ENCODE results near the gene MCC. TPM values are rescaled to one million over a fixed set of nuclear protein-coding genes. Genes with fewer than 3 reads are reported as not detected.

The MCC gene
- total and polyA plus RNA-seq, 4 donors, result 1.6 to 38.6 (median 11.2) TPM

GRCh38 chr5:113183694-113184093 is 304.6 kb downstream of the MCC start:
- no peak overlapping the region for H3K27ac ChIP-seq (ENCODE audit: low read depth in 1 of 2, low read length in 1 of 2)
- no peak overlapping the region for H3K4me3 ChIP-seq
- ATAC-seq (ENCODE audit: insufficient read depth, low FRiP score) (no peak), DNase-seq (no peak)
- no peak for TF ChIP-seq CTCF (IDR thresholded peaks at IDR 0.05; ENCODE audit: control extremely low read depth, extremely low read depth)
- no peaks in the 10 kb centered on the region for H3K9me3 ChIP-seq (ENCODE audit: control insufficient read depth in 4 of 4, insufficient read depth in 3 of 4, low read length in 3 of 4)
- no peak overlapping the region for H3K9ac ChIP-seq (ENCODE audit: insufficient read depth in 1 of 2, low read length in 2 of 2)
- H3K36me3 ChIP-seq (ENCODE audit: control insufficient read depth in 4 of 4, insufficient read depth in 4 of 4, low read length in 4 of 4), result no peaks in the 10 kb centered on the region
- no peaks in the 10 kb centered on the region for H3K27me3 ChIP-seq (ENCODE audit: control insufficient read depth in 3 of 3, insufficient read depth in 3 of 3, low read length in 2 of 3)
- peaks cover 0 to 29% (median 11%) of the 10 kb centered on the region in 5 donors for H3K4me1 ChIP-seq (ENCODE audit: control insufficient read depth in 5 of 5, insufficient read depth in 5 of 5, low read length in 5 of 5)
- 88 to 96% methylated on average over 2 of the region's 2 CpGs for WGBS, 2 donors

- H3K9me3 ChIP-seq (ENCODE audit: control insufficient read depth in 4 of 4, insufficient read depth in 3 of 4, low read length in 3 of 4), result no peaks in the 10 kb centered on the region
- TF ChIP-seq CTCF (IDR thresholded peaks at IDR 0.05; ENCODE audit: control extremely low read depth, extremely low read depth), result no peak
- no peak for ATAC-seq (ENCODE audit: insufficient read depth, low FRiP score)
- WGBS, 2 donors, result 96 to 98% methylated on average over 11 of the region's 11 CpGs
- no peak overlapping the region for H3K9ac ChIP-seq (ENCODE audit: insufficient read depth in 1 of 2, low read length in 2 of 2)
- H3K4me3 ChIP-seq, result no peak overlapping the region
- no peaks in the 10 kb centered on the region for H3K27me3 ChIP-seq (ENCODE audit: control insufficient read depth in 3 of 3, insufficient read depth in 3 of 3, low read length in 2 of 3)
- no peak for DNase-seq
- H3K27ac ChIP-seq (ENCODE audit: low read depth in 1 of 2, low read length in 1 of 2), result no peak overlapping the region
- H3K36me3 ChIP-seq (ENCODE audit: control insufficient read depth in 4 of 4, insufficient read depth in 4 of 4, low read length in 4 of 4), result no peaks in the 10 kb centered on the region
- peaks cover 5 to 30% (median 19%) of the 10 kb centered on the region in 5 donors for H3K4me1 ChIP-seq (ENCODE audit: control insufficient read depth in 5 of 5, insufficient read depth in 5 of 5, low read length in 5 of 5)
These were observed 305.5 kb downstream of the MCC start for GRCh38 chr5:113182658-113183344.

- 91 to 94% methylated on average over 3 of the region's 3 CpGs for WGBS, 2 donors
- no peak overlapping the region for H3K9ac ChIP-seq (ENCODE audit: insufficient read depth in 1 of 2, low read length in 2 of 2)
- no peak for DNase-seq
- H3K36me3 ChIP-seq (ENCODE audit: control insufficient read depth in 4 of 4, insufficient read depth in 4 of 4, low read length in 4 of 4), result no peaks in the 10 kb centered on the region
- no peaks in the 10 kb centered on the region for H3K27me3 ChIP-seq (ENCODE audit: control insufficient read depth in 3 of 3, insufficient read depth in 3 of 3, low read length in 2 of 3)
- no peak overlapping the region for H3K4me3 ChIP-seq
- no peak for TF ChIP-seq CTCF (IDR thresholded peaks at IDR 0.05; ENCODE audit: control extremely low read depth, extremely low read depth)
- peaks cover 5 to 32% (median 18%) of the 10 kb centered on the region in 5 donors for H3K4me1 ChIP-seq (ENCODE audit: control insufficient read depth in 5 of 5, insufficient read depth in 5 of 5, low read length in 5 of 5)
- H3K9me3 ChIP-seq (ENCODE audit: control insufficient read depth in 4 of 4, insufficient read depth in 3 of 4, low read length in 3 of 4), result no peaks in the 10 kb centered on the region
- no peak for ATAC-seq (ENCODE audit: insufficient read depth, low FRiP score)
- H3K27ac ChIP-seq (ENCODE audit: low read depth in 1 of 2, low read length in 1 of 2), result no peak overlapping the region
These were observed 306.3 kb downstream of the MCC start for GRCh38 chr5:113181853-113182490.
